Neuronal stem cell (in vitro differentiated cells): Measurements from ENCODE around the gene SPSB2.

ENCODE experiments used
- DNase-seq: peaks from one replicate; pipeline ENCODE4 v3.0.0-alpha.2; 2013; ENCODE audit warnings: low spot score
- H2AFZ ChIP-seq: one replicate; pipeline ENCODE4 v1.6.1; 2013; ENCODE audit warnings: mild to moderate bottlenecking, low read length, inconsistent platforms
- H2AK5ac ChIP-seq: 2 replicates; pipeline ENCODE4 v1.6.1; 2013; ENCODE audit warnings: low read depth, mild to moderate bottlenecking, inconsistent platforms, low read length, moderate library complexity, mixed read lengths
- H2BK120ac ChIP-seq: 2 replicates; pipeline ENCODE4 v1.6.1; 2013; ENCODE audit warnings: low read depth, mild to moderate bottlenecking, inconsistent platforms, low read length, moderate library complexity, mixed read lengths
- H2BK12ac ChIP-seq: one replicate; pipeline ENCODE4 v1.6.1; 2013; ENCODE audit warnings: low read length, inconsistent platforms
- H2BK15ac ChIP-seq: 2 replicates; pipeline ENCODE4 v1.6.1; 2013; ENCODE audit warnings: mild to moderate bottlenecking, low read length, inconsistent platforms, mixed read lengths
- H2BK5ac ChIP-seq: one replicate; pipeline ENCODE4 v1.6.1; 2013; ENCODE audit warnings: inconsistent platforms, mild to moderate bottlenecking, low read length, moderate library complexity
- H3K14ac ChIP-seq: one replicate; pipeline ENCODE4 v1.6.1; 2013; ENCODE audit warnings: low read length, inconsistent platforms
- H3K18ac ChIP-seq: 2 replicates; pipeline ENCODE4 v1.6.1; 2013; ENCODE audit warnings: low read length, inconsistent platforms
- H3K23ac ChIP-seq: 2 replicates; pipeline ENCODE4 v1.6.1; 2013; ENCODE audit warnings: low read depth, mild to moderate bottlenecking, mixed read lengths, low read length, inconsistent platforms; ENCODE audit not compliant: poor library complexity
- H3K27ac ChIP-seq: replicated peaks from 3 replicates; pipeline ENCODE4 v1.5.1; 2013; ENCODE audit warnings: low read length, inconsistent platforms
- H3K27me3 ChIP-seq, 3 experiments: 2 replicates each; pipeline ENCODE4 v1.6.1; 2013; ENCODE audit warnings: low read length in 3 of 3, mild to moderate bottlenecking in 2 of 3, inconsistent platforms in 1 of 3, low read depth in 1 of 3, mixed read lengths in 1 of 3, moderate library complexity in 1 of 3; ENCODE audit not compliant: control insufficient read depth in 3 of 3, insufficient read depth in 3 of 3
- H3K36me3 ChIP-seq, 2 donors: replicated peaks in 1 of 2; 2 replicates each; pipeline ENCODE4 v1.6.1; 2013; ENCODE audit warnings: low read length in 2 of 2; ENCODE audit not compliant: control insufficient read depth in 2 of 2, insufficient read depth in 2 of 2
- H3K4ac ChIP-seq: 2 replicates; pipeline ENCODE4 v1.6.1; 2013; ENCODE audit warnings: inconsistent platforms, mild to moderate bottlenecking, low read length, moderate library complexity
- H3K4me1 ChIP-seq, 2 donors: 1 replicate in 1 of 2; 2 replicates in 1 of 2; pipeline ENCODE4 v1.6.1; 2013; ENCODE audit warnings: low read length in 2 of 2, low read depth in 1 of 2; ENCODE audit not compliant: control insufficient read depth in 2 of 2, insufficient read depth in 1 of 2
- H3K4me2 ChIP-seq: one replicate; pipeline ENCODE4 v1.6.1; 2013; ENCODE audit warnings: mild to moderate bottlenecking, low read length, inconsistent platforms; ENCODE audit not compliant: insufficient read depth, poor library complexity, severe bottlenecking
- H3K4me3 ChIP-seq, 2 donors: 2 replicates each; pipeline ENCODE4 v1.5.1; 2013; ENCODE audit warnings: low read length in 2 of 2, mild to moderate bottlenecking in 2 of 2, inconsistent platforms in 1 of 2, moderate library complexity in 1 of 2
- H3K79me1 ChIP-seq: one replicate; pipeline ENCODE4 v1.6.1; 2013; ENCODE audit warnings: low read depth, mild to moderate bottlenecking, inconsistent platforms, low read length, moderate library complexity
- H3K9ac ChIP-seq: one replicate; pipeline ENCODE4 v1.6.1; 2013; ENCODE audit warnings: mild to moderate bottlenecking, low read depth, low read length, inconsistent platforms; ENCODE audit not compliant: poor library complexity
- H3K9me3 ChIP-seq, 2 donors: replicated peaks in 1 of 2; 2 replicates each; pipeline versions ENCODE3 to v1.6.1; 2013; ENCODE audit warnings: low read length in 2 of 2, mild to moderate bottlenecking in 2 of 2, inconsistent platforms in 1 of 2, low read depth in 1 of 2, mixed read lengths in 1 of 2, moderate library complexity in 1 of 2; ENCODE audit not compliant: control insufficient read depth in 2 of 2, insufficient read depth in 1 of 2
- H4K8ac ChIP-seq: one replicate; pipeline ENCODE4 v1.6.1; 2013; ENCODE audit warnings: low read depth, mild to moderate bottlenecking, inconsistent platforms, low read length, moderate library complexity
- H4K91ac ChIP-seq: one replicate; pipeline ENCODE4 v1.6.1; 2013; ENCODE audit warnings: low read length, low read depth, mild to moderate bottlenecking, inconsistent platforms; ENCODE audit not compliant: poor library complexity
- WGBS, 2 donors: extraction: QIAGEN DNeasy Blood & Tissue Kit; methylation state at CpG; one replicate each; pipeline ENCODE4 v1.1.7; 2013; ENCODE audit warnings: missing lambda C conversion rate in 2 of 2, mixed read lengths in 1 of 2; ENCODE audit not compliant: insufficient read length in 2 of 2, insufficient replicate concordance in 1 of 2; ENCODE audit errors: extremely low coverage in 2 of 2; 5-methylcytosine and 5-hydroxymethylcytosine counted together

SPSB2 gene

GRCh38 chr12:6824085-6824775 lies 48.9 kb downstream of the SPSB2 start:
- Histone ChIP-seq H4K8ac (no peak overlapping the region), H3K4me3 (no peak overlapping the region), H3K27ac (no peak overlapping the region), H3K14ac (no peak overlapping the region), H2BK5ac (peak overlapping the region; percentile 33), H2BK15ac (peak overlapping the region; percentile 41), H3K4me2 (no peak overlapping the region), H2BK120ac (no peak overlapping the region), H3K4ac (no peak overlapping the region), H3K36me3 (peaks cover 0 to 5% of the 10 kb centered on the region in 2 donors), H3K23ac (peak overlapping the region; percentile 82), H2BK12ac (no peak overlapping the region), H3K4me1 (peaks cover 33 to 47% of the 10 kb centered on the region in 2 donors), H2AK5ac (peak overlapping the region; percentile 43), H3K9me3 (peaks cover 0 to 3% of the 10 kb centered on the region in 2 donors), H3K18ac (peak overlapping the region; percentile 21), H2AFZ (no peak overlapping the region), H3K79me1 (peaks cover 16% of the 10 kb centered on the region), H4K91ac (no peak overlapping the region), H3K9ac (no peak overlapping the region), H3K27me3 (no peaks in the 10 kb centered on the region)
- no CpG with 5 or more reads among the region's 37 CpGs for WGBS, 2 donors
- no peak for DNase-seq

- Histone ChIP-seq H3K4me3 (no peak overlapping the region), H3K4me1 (peaks cover 39 to 54% of the 10 kb centered on the region in 2 donors), H2BK120ac (no peak overlapping the region), H3K14ac (no peak overlapping the region), H3K9ac (no peak overlapping the region), H3K18ac (peak overlapping the region; percentile 21), H3K27me3 (no peaks in the 10 kb centered on the region), H2BK12ac (no peak overlapping the region), H3K4me2 (no peak overlapping the region), H2AFZ (no peak overlapping the region), H3K23ac (peak overlapping the region; percentile 82), H2BK15ac (peak overlapping the region; percentile 77), H4K8ac (no peak overlapping the region), H2BK5ac (peak overlapping the region; percentile 33), H3K27ac (no peak overlapping the region), H3K9me3 (peaks cover 0 to 3% of the 10 kb centered on the region in 2 donors), H2AK5ac (peak overlapping the region; percentile 72), H3K79me1 (peaks cover 10% of the 10 kb centered on the region), H4K91ac (no peak overlapping the region), H3K4ac (no peak overlapping the region), H3K36me3 (peaks cover 0 to 5% of the 10 kb centered on the region in 2 donors)
- DNase-seq = no peak
- no CpG with 5 or more reads among the region's 12 CpGs for WGBS, 2 donors
Measured at GRCh38 chr12:6823182-6824084, 49.7 kb downstream of the SPSB2 start.

- Histone ChIP-seq H3K18ac (peak overlapping the region; percentile 94), H3K4me1 (peaks cover 45 to 62% of the 10 kb centered on the region in 2 donors), H2BK120ac (peak overlapping the region; percentile 77), H3K23ac (no peak overlapping the region), H3K4me3 (peak overlapping the region; percentile 62 to 77), H2BK15ac (peak overlapping the region; percentile 23), H3K9me3 (peaks cover 0 to 7% of the 10 kb centered on the region in 2 donors), H3K4me2 (peak overlapping the region; percentile 77), H3K79me1 (peaks cover 11% of the 10 kb centered on the region), H3K4ac (no peak overlapping the region), H2AK5ac (peak overlapping the region; percentile 95), H2BK12ac (no peak overlapping the region), H4K8ac (no peak overlapping the region), H3K14ac (peak overlapping the region; percentile 12), H2BK5ac (peak overlapping the region; percentile 92), H3K36me3 (peaks cover 0 to 5% of the 10 kb centered on the region in 2 donors), H3K27ac (peak overlapping the region; percentile 38), H2AFZ (no peak overlapping the region), H4K91ac (no peak overlapping the region), H3K9ac (peak overlapping the region; percentile 91), H3K27me3 (no peaks in the 10 kb centered on the region)
- WGBS, 2 donors = no CpG with 5 or more reads among the region's 7 CpGs
- no peak for DNase-seq
Measured at GRCh38 chr12:6822426-6823135, 50.5 kb downstream of the SPSB2 start.
